ENCODE measurements around the gene GPHA2.

The GPHA2 gene

DNA sequence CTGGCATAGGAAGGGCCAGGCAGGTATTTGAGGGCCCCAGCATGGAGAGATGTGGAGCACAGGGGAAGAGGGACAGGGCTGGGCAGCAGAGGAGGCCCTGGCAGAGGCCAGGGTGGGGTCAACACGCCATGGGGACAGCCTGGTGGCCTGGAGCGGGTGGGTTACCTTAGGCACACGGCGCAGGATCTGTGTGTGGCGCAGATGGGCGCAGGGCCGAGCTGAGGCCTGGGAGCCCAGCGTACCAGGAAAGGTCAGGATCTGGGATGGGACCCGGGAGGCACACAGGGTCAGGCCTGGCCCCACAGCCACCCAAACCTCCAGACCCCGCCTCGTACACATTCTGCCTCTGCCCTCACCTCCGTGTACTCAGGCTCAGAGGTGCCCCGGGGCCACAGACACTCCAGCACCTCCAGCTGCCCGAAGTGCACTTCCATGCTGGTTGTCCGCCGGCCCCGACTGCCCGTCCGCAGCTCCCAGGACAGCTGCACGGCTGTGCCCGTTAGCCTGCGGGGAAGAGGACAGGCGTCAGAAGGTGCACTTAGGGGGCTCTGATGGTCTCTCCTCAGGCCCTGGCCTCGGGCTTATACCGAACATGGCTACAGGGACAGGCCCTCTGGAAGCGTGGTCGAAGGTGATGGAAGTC, 25.1 kb downstream of the GPHA2 start:
- DNase-seq (ENCODE audit: low spot score), result no peak

DNA sequence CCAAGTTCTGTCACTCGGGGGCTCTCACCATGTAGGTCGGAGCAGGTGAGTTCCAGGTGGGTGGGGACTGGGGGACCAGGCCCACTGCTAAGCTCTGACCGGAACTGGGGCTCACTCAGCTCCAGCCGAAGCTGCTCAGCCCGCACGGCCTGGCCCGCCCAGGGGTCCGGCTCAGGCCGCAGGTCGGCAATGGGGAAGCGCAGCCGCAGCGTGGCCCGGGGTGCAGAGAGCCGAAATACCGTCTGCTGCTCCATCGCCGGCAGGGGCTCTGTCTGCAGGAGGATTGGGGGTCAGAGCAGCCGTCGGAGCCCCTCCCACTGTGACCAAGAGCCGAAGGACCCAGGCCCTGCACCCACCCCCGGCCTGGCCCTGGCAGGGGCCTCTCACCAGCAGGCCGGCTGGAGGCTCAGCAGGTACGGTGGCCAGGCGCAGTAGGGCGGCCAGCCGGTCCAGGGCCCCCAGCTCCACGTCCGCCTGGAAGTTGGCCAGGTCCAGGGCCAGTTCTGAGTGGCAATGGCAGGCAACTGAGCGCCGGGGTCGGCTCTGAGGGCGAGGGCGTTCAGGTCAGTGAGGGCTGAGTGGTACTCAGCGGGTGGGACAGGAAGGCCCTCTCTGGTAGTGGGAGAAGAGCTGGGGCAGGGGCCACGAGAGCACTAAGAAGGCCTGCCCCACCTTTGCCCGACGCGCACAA, 25.9 kb downstream of the GPHA2 start:
- no peak for DNase-seq (ENCODE audit: low spot score)

DNA sequence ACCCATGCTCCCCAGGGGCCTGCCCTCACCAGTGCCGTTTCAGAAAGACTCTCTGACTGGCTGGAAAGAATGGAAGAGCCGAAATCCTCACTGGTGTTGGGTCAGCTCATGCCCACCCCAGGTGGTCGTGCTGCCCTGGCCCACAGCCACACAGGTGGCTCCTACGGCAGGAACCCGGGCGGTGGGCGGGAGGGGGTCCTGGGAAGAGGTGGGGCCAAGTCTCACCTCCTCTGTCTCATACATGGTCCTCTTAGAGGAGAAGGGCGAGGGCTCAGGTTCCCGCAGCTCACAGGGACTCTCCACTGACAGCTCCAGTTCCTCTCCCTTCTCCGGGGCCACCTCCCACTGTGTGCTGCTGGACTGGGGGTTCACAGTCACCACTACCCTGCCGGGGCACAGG, 26.9 kb downstream of the GPHA2 start:
- no peak for DNase-seq (ENCODE audit: low spot score)

DNA sequence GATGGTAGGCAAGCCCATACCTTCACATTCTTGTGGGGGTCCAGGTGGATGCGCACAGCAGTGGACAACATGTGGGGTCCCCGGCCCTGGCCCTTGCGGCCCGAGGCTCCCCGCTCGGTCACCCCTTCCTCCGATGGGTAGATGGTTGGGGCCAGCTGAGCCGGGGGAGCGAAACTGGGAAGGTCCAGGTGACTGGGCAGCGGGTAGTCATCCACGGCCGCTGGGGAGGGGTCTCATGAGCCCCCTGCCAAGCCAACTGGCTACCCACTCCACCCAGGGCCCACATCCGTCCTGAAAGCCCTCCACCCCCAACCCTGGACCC, 29.4 kb downstream of the GPHA2 start:
- no peak for DNase-seq (ENCODE audit: low spot score)

DNA sequence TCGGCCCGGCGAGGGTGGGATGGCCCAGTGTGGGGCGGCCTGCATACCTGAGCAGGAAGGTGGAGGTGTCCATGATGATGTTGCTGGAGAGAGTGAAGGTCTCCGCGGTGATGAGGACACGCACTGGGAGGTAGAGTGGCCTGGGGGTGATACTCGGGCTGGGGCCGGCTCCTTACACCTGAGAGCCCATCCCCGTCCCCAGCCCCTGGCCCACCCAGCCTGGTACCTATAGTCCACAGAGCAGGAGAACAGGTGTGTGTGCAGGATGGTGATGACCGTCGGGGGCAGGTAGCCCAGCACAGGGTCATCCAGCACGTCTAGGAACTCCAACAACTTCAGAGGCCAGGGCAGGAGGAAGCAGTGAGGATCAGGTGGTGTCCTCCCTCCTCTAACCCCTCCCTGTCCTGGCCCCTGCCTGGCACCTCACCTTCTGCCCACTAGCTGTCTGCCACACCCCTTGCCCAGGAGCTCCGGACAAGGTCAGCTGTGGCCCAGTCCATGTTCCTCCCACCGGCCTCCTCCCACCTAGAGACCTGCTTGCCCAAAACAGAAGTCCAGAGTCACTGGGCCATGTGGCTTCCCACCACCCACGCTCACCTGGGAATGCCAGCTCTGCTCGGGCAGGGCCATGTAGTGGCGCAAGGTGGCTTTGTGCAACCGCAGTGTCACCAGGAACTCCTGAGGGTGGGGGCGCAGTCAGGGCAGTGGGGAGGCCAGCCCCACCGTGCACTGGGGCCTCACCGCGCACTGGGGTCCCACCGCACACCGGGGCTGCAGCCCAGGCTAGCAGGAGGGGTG, 30.0 kb downstream of the GPHA2 start:
- no peak for DNase-seq (ENCODE audit: low spot score)

DNA sequence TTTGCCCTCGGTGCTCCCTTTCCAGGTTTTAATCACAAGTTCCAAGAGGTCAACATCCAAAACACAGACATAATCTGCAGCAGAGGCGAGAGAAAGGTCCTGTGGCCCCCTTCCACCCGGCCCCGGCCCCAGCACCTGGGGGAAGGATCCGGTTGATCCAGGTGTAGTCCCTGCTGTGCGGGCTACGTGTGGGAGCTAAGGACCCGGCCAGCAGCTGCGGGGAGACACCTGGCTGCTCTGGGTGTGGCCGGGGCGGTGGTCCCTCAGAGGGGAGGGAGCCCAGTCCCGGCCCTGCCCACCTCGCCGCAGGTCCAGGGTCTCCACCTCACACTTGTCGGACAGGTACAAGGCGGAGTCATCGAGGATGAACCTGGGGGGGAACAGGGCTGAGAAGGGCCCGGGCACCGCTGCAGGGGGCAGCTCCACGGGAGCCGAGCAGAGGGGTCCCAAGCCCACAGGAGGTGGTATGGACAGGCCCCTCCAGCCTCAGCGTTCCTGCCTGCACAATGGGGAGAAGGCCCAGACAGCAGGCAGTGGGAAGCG, 32.3 kb downstream of the GPHA2 start:
- no peak for DNase-seq (ENCODE audit: low spot score)

DNA sequence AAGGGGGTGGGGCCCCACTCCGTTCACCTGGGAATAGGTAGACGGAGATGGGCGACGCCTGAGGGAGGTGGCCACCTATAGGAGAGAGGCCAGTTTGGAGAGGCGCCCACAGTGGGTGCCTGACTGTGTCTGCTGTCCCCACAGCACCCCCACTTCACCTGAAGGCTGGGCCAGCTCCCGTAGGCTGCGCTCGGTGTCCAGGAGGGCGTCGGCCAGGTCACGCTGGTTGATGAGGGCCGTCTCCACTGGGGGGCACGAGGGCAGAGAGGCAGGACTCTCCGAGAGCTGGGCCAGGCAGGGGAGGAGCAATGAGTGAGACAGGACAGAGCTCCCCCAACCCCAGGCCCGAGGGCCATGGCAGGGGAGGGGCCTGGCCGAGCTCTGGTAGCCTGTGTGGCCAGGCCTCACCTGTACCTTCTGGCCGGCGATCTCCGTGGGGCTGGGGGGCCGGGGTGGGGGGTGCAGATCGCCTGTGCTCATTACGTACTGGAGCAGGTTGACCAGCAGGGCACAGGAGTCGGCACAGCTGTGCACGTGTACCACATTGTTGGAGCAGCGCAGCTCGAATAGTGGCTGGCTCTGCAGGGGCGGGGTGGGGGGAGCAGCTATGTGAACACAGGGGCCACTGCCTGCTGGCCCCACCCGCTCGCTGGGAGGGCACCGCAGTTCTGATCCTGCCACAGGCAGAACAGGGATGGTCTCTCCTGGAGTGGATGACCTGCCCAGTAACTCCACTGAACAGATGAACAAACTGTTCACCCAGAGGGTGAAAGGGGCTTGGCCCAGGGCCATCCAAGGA, 33.4 kb downstream of the GPHA2 start:
- DNase-seq (ENCODE audit: low spot score), result no peak

DNA sequence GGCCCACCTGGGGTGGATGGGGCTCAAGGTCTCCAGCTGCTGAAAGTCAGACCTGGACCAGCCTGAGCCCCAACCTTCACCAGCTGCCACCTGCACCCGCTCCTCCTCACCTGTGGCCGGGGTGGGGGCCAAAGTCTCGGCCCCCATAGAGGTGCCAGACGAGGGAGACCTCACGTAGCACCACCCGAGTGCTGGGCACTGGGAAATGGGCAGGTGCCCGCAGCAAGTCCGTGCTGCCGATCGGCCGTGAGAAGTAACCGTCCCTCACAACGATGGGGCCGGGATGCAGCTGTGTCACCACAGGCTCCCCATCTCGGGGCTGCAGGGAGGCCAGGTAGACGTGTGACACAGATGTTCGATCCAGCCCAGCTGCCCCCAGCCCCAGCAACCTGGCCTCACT, 34.9 kb downstream of the GPHA2 start:
- DNase-seq (ENCODE audit: low spot score), result no peak

DNA sequence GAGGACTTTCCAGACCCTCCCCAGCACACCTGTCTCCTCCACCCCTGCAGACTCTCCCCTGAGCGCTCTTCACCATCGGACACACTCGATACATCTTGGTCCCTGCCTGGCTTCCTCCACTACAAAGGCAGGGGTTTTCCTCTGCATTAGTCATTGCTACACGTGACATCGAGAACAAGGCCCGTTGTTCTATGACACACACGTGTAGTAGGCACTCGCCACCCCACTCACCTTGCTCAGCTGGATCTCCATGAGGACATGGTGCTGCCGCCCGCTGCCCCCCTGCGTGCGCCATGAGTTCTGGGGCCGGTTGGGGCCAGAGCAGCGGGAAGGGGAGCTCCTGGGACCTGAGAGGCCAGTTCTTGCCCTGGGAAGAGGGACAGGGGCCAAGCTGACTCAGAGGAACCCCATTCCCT, 35.4 kb downstream of the GPHA2 start:
- DNase-seq (ENCODE audit: low spot score), result no peak

DNA sequence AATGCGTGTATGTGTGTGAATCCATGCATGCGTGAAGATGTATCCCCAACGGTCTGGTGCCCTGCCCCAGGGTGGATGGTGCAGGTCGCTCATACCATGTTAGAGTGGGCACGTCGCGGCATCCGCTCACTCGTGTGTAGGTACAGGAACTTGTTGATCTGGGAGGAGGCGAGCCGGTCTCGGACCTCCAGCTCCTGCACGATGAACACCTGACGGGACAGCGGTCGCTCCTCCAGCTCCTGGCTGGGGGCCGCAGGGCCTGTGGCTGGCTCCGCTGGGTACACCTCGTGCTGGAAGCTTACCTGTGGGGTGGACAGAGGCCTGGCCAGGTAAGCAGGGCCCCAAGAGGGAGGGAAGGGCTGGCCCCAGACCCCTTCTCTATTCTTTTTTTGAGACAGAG, 37.2 kb downstream of the GPHA2 start:
- DNase-seq (ENCODE audit: low spot score), result no peak

DNA sequence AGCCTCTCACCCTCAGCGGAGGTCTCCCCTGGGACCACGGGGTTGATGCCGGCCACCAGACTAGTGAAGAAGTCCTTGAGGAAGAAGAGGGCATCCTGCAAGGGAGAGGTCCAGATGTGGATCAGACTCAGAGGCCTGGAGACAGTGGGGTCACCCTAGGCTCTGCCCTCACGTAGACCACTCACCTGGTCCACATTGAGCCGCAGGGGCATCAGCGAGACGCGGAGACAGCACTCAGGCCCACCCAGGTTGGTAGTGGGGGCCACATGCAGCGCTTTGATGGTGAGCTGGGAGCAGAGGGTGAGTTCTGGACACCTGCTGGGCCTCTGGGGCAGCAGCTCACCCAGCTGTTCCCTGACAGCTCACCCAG, 37.6 kb downstream of the GPHA2 start:
- DNase-seq (ENCODE audit: low spot score), result no peak

DNA sequence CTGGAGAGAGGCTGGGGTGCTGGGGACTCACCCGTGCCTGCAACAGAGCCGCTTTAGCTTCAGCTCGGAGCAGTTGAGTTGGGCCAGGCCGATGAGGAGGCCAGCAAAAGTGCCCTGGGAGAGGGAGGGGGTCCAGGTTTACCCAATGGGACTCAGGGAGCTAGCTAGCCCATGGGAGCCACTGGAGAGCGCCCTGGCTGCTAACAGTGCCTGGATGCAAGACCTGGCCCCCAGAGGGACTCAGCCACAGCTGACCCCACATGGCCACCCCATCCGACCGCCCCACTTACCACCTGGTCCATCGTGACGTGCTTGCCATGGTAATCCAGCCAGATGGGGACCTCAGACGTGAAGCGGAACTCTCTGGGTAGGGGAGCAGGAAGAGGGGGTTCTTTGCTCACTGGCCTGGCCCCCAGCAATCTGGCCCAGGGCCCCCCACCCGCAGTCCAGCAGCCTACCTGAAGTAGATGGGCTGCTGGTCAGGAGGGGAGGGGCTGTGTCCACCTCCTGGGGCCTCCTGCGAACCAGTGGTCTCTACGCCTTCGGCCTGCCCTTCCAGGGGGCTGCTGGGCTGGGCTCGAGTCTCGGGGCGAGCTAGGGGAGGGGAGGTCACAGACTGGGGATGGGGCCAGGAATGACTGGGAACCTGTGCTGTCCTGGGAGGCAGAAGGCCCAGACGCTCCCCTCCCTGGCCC, 38.2 kb downstream of the GPHA2 start:
- DNase-seq (ENCODE audit: low spot score), result no peak

DNA sequence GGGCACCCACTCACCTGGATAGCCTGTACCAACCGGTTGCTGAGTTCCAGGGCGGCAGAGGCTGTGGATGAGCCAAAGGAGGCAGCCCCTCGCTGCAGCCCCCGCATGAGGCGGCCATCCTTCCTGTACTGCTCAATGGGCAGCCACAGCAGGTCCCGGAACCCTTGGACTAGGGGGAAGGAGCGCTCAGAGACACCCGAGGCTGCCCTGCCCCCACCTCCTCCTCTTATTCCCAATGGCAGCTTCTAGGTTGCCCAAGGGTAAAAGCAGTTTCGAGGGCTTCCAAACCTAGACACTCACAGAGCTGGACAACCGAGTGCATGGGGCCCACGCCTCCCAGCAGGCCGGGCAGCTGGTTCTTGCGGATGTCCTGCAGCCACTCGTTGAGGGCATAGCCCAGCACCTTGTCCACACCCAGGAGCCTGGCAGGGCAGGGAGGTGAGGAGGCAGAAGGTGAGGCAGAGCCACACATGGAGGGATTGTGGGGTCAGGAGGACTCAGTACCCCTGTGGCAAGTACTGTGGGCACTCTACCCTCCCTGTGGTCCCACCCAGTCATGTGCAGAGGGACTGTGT, 39.2 kb downstream of the GPHA2 start:
- DNase-seq (ENCODE audit: low spot score), result no peak

DNA sequence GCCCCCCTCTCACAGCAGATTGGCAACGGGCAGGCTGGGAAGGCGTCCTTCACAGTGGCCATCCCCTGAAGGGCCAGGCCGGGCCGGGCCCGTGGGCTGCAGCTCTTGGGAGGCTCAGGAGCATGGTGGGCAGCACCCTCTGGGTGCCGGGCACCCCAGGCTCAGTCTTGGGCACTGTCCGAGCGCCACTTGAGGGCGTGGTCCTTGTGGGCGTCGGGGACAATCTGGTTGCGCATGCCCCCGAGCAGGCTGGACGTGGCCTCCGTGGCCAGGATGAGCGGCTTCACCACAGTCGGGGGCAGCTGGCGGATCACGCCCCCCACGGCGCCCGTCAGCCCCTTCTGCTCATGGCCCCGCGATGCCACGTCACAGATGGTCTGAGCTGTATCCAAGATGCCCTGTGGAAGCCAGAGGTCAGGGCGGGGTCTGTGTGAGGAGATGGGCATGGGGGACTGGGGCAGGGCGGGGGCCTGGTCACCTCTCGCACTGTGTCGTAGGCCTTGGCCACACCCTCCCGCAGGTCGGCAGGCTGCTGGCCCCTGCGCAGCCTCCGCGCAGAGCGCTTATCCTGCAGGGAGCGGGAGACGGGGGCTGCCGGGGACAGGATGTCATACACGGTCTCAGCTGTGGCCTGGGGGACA, 40.8 kb downstream of the GPHA2 start:
- DNase-seq (ENCODE audit: low spot score), result no peak

DNA sequence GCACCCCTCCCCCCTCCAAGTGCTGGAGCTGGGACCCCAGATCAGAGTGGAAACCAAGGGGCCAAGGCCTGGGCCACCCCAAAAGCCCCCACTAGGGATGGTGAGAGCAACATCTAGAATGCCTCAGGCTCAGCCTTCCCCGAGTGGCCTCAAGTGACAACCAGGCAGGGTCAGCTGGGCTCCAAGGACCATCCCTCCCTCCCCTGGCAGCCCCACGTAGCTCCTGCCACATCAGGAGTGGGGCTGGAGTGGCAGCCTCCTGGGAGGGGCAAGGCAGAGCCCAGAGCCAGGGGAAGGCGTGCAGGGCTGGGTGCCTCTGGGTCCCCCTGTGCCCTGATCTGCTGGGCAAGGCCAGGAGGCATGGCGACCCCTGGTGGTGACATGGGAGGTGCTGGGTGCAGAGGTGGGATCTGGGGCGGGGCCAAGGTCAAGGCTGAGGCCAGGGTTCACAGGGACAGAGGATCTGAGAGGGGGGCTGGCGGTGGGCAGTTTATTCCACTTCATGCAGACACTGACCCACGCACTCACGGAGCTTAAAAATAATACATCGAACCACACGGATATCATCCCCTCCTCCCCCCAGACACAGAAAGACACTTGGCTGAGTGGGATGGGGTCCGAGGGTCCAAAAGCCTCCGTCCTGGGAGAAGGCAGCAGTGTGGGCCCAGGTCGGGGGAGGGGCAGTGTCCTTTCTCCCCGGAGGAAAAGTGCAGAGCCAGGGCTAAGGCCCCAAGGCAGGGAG, 41.5 kb downstream of the GPHA2 start:
- peak; percentile 92 for DNase-seq (ENCODE audit: low spot score)

DNA sequence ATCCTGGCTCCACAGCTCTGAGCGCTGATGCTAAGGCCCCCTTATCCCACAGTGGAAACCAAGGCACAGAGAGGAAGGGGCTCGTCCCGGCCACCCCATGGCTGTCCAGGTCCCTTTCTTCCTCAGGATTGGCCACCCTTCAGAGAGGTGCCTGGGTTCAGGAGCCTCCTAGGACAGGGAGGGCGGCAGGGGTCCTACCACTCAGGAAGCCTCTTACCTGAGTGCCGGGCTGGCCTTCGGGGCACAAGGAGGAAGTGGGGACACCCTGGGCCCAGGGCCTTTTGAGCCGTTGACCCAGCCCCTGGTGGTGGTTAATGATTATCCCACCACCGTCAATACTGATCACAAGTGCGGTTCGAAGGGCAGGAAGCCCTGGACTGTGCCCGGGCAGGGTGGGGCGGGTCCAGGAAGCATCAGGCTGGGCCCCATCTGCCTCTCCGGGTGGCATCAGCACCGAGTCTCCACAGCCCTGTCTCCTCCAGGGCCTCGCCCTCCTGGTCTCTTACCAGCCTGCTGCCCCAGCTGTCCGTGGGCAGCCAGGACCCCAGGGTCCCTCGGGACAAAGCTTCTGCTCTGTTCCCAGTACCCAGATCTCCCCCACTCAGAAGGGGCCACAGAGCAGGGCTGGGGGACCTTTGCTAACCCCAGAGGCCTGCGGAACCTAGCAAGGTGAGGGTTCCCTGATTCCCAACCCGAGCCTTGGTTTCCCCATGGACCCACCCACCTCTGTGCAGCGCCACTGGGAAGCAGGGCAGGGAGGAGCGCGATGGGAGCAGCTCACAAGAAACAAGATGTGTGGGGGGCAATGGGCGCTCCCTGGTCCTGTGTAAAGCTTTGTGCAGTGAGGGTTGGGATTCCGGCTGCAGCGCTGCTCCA, 42.3 kb downstream of the GPHA2 start:
- DNase-seq (ENCODE audit: low spot score), result peak; percentile 83

DNA sequence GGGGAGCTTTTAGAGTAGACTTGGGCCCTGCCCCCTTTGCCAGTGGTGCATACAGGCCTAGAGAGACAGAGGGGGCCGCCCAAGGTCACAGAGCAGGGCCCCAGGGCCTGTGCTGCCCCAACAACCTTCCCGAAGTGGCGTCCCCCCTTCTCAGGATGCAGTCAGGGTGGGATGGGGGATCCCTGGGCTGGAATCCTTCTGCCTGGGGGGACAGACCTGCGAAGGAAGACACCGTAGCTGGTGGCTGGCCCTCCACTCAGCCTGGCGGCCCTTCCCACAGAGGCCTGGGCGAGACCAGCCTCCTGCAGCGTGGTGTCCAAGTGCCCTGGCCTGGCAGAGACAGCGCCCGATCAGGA, 42.9 kb downstream of the GPHA2 start:
- DNase-seq (ENCODE audit: low spot score), result no peak

DNA sequence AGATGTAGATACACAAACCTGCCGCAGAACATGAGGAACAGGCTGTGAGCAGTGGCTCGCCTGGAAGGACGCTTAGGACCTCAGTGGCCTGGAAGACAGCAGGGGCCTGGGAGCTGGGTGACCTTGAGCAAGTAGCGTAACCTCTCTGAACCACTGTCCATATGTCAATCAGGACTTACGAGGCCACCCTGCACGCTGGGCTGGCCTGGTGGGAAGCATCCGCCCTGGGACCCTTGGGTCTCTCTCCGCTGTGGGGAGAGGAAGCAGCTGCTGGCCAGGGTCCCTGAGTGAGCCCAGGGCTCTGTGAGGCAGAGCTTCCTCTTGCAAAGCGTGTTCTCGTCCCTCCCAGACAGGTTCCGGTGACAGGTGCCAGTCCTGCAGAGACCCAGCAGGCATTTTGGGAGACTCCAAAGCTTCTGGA, 43.3 kb downstream of the GPHA2 start:
- no peak for DNase-seq (ENCODE audit: low spot score)

DNA sequence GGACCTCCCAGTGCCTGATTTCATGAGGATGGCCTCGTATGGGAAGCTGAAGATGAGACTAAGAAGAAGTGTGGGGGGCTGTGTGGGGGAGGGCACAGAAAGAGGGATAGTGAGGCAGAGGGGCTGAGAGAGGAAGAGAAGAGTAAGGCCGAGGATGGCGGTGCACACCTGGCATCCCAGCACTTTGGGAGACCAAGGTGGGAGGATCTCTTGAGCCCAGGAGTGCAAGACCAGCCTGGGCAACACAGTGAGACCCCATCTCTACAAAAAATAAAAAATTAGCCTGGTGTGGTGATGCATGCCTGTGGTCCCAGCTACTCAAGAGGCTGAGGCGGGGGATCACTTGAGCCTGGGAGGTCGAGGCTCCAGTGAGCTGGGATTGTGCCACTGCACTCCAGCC, 43.8 kb downstream of the GPHA2 start:
- DNase-seq (ENCODE audit: low spot score), result no peak

Data from HuH-7.5 (cell line).